Measurements from ENCODE around the gene DYRK1A. TPM values are rescaled to one million over a fixed set of nuclear protein-coding genes. Genes with fewer than 3 reads are reported as not detected.

Gene DYRK1A
- total RNA-seq, 2 experiments from 2014 or later: 58.4 to 65.1 TPM

- intact Hi-C loops (cut with micrococcal nuclease; ENCODE audit: unreplicated experiment): no loop called here
- DNase-seq (ENCODE audit: low spot score): no peak
- Histone ChIP-seq H3K4me1 (ENCODE audit: insufficient read depth, low read length, poor library complexity, severe bottlenecking) (no peaks in the 10 kb centered on the region), H3K4me2 (ENCODE audit: low read length) (no peak overlapping the region), H3K9me2 (ENCODE audit: insufficient read depth, low read length) (no peaks in the 10 kb centered on the region), H3K9me3 (ENCODE audit: low read length) (peaks cover 3% of the 10 kb centered on the region; the same call in 1 of the 2 replicates), H2AFZ (ENCODE audit: low read length) (no peak overlapping the region), H3K27ac (ENCODE audit: low read depth, low read length, poor library complexity, severe bottlenecking) (no peak overlapping the region), H4K20me1 (ENCODE audit: insufficient read depth, low read length) (peaks cover 21% of the 10 kb centered on the region; the same call in 1 of the 2 replicates), H3K4me3 (ENCODE audit: low read depth, low read length, poor library complexity, severe bottlenecking) (no peak overlapping the region), H3K79me2 (ENCODE audit: insufficient read depth, low read depth, low read length) (peaks cover 95% of the 10 kb centered on the region), H3K36me3 (ENCODE audit: insufficient read depth, low read length) (peaks cover 66% of the 10 kb centered on the region)
- no TSS peak for BruUV-seq (replicated peaks)
- ChIA-PET CTCF (ENCODE audit: unreplicated experiment) (no interaction called here), POLR2A (no interaction called here)
- TF ChIP-seq EZH2phosphoT487 (IDR thresholded peaks at IDR 0.05; ENCODE audit: borderline replicate concordance, low read depth, low read length): no peak
- no peak for TF ChIP-seq CTCF (conservative IDR thresholded peaks at IDR 0.05; ENCODE audit: low read length)
Observed at GRCh38 chr21:37474342-37474741, 107.8 kb downstream of the DYRK1A start.

GRCh38 chr21:37475186-37475868 lies 108.8 kb downstream of the DYRK1A start:
- ChIA-PET POLR2A (interaction anchor here (0.7 to 1.2 kb wide), 3 partner anchors 9 to 166 kb away, joined by 3 to 4 read pairs (median 3); no protein-coding TSS in a partner anchor), CTCF (ENCODE audit: unreplicated experiment) (no interaction called here)
- Histone ChIP-seq H3K4me3 (ENCODE audit: low read depth, low read length, poor library complexity, severe bottlenecking) (no peak overlapping the region), H3K9me3 (ENCODE audit: low read length) (no peaks in the 10 kb centered on the region), H3K4me1 (ENCODE audit: insufficient read depth, low read length, poor library complexity, severe bottlenecking) (no peaks in the 10 kb centered on the region), H2AFZ (ENCODE audit: low read length) (no peak overlapping the region), H4K20me1 (ENCODE audit: insufficient read depth, low read length) (peaks cover 21% of the 10 kb centered on the region; the same call in 1 of the 2 replicates), H3K9me2 (ENCODE audit: insufficient read depth, low read length) (no peaks in the 10 kb centered on the region), H3K36me3 (ENCODE audit: insufficient read depth, low read length) (peaks cover 72% of the 10 kb centered on the region), H3K4me2 (ENCODE audit: low read length) (no peak overlapping the region), H3K79me2 (ENCODE audit: insufficient read depth, low read depth, low read length) (peaks cover 87% of the 10 kb centered on the region), H3K27ac (ENCODE audit: low read depth, low read length, poor library complexity, severe bottlenecking) (no peak overlapping the region)
- BruUV-seq (replicated peaks): no TSS peak
- TF ChIP-seq CTCF (conservative IDR thresholded peaks at IDR 0.05; ENCODE audit: low read length) (no peak), EZH2phosphoT487 (IDR thresholded peaks at IDR 0.05; ENCODE audit: borderline replicate concordance, low read depth, low read length) (no peak)
- intact Hi-C loops (cut with micrococcal nuclease; ENCODE audit: unreplicated experiment): no loop called here
- DNase-seq (ENCODE audit: low spot score): no peak

GRCh38 chr21:37478794-37479193 lies 112.2 kb downstream of the DYRK1A start:
- intact Hi-C loops (cut with micrococcal nuclease; ENCODE audit: unreplicated experiment): no loop called here
- H3K27ac ChIP-seq (ENCODE audit: low read depth, low read length, poor library complexity, severe bottlenecking): no peak overlapping the region
- H3K36me3 ChIP-seq (ENCODE audit: insufficient read depth, low read length): peaks cover 80% of the 10 kb centered on the region
- CTCF ChIA-PET (ENCODE audit: unreplicated experiment): no interaction called here
- no peaks in the 10 kb centered on the region for H3K9me2 ChIP-seq (ENCODE audit: insufficient read depth, low read length)
- no peak overlapping the region for H2AFZ ChIP-seq (ENCODE audit: low read length)
- TF ChIP-seq EZH2phosphoT487 (IDR thresholded peaks at IDR 0.05; ENCODE audit: borderline replicate concordance, low read depth, low read length) (no peak), CTCF (conservative IDR thresholded peaks at IDR 0.05; ENCODE audit: low read length) (no peak)
- no peaks in the 10 kb centered on the region for H3K9me3 ChIP-seq (ENCODE audit: low read length)
- no peak for DNase-seq (ENCODE audit: low spot score)
- H4K20me1 ChIP-seq (ENCODE audit: insufficient read depth, low read length): peaks cover 11% of the 10 kb centered on the region; the same call in 1 of the 2 replicates
- POLR2A ChIA-PET: interaction anchor here (0.6 kb wide), 1 partner anchor 175 kb away, joined by 3 read pairs; no protein-coding TSS in a partner anchor
- no peaks in the 10 kb centered on the region for H3K4me1 ChIP-seq (ENCODE audit: insufficient read depth, low read length, poor library complexity, severe bottlenecking)
- no peak overlapping the region for H3K4me2 ChIP-seq (ENCODE audit: low read length)
- H3K79me2 ChIP-seq (ENCODE audit: insufficient read depth, low read depth, low read length): peaks cover 59% of the 10 kb centered on the region; the same call in 1 of the 2 replicates
- no TSS peak for BruUV-seq (replicated peaks)
- H3K4me3 ChIP-seq (ENCODE audit: low read depth, low read length, poor library complexity, severe bottlenecking): no peak overlapping the region
